ENCODE data around the gene ATAD1. TPM values are rescaled to one million over a fixed set of nuclear protein-coding genes. Genes with fewer than 3 reads are reported as not detected.

ATAD1 gene
- polyA plus RNA-seq, 2 donors, result 7.2 to 14.2 TPM

GRCh38 chr10:87715552-87716347 is 102.3 kb downstream of the ATAD1 start:
- Histone ChIP-seq H3K27ac (ENCODE audit: low read depth in 2 of 2, low read length in 1 of 2) (no peak overlapping the region), H3K9me3 (ENCODE audit: control insufficient read depth in 2 of 2, insufficient read depth in 1 of 2, low read depth in 1 of 2, low read length in 1 of 2) (no peaks in the 10 kb centered on the region), H3K4me1 (ENCODE audit: control insufficient read depth in 2 of 2, insufficient read depth in 2 of 2, low read length in 1 of 2) (no peaks in the 10 kb centered on the region), H3K36me3 (ENCODE audit: control insufficient read depth in 2 of 2, insufficient read depth in 2 of 2, low read length in 1 of 2) (no peaks in the 10 kb centered on the region), H3K4me3 (ENCODE audit: low read depth in 1 of 2, low read length in 2 of 2) (no peak overlapping the region), H3K27me3 (ENCODE audit: control insufficient read depth in 1 of 2, insufficient read depth in 2 of 2, low read length in 2 of 2) (no peaks in the 10 kb centered on the region)
- WGBS, 2 donors, result 81 to 88% methylated on average over 3 of the region's 3 CpGs

GRCh38 chr10:87713707-87714106 is 104.3 kb downstream of the ATAD1 start:
- Histone ChIP-seq H3K27me3 (ENCODE audit: control insufficient read depth in 1 of 2, insufficient read depth in 2 of 2, low read length in 2 of 2) (no peaks in the 10 kb centered on the region), H3K36me3 (ENCODE audit: control insufficient read depth in 2 of 2, insufficient read depth in 2 of 2, low read length in 1 of 2) (no peaks in the 10 kb centered on the region), H3K27ac (ENCODE audit: low read depth in 2 of 2, low read length in 1 of 2) (no peak overlapping the region), H3K9me3 (ENCODE audit: control insufficient read depth in 2 of 2, insufficient read depth in 1 of 2, low read depth in 1 of 2, low read length in 1 of 2) (no peaks in the 10 kb centered on the region), H3K4me1 (ENCODE audit: control insufficient read depth in 2 of 2, insufficient read depth in 2 of 2, low read length in 1 of 2) (no peaks in the 10 kb centered on the region), H3K4me3 (ENCODE audit: low read depth in 1 of 2, low read length in 2 of 2) (no peak overlapping the region)
- 67 to 77% methylated on average over 3 of the region's 3 CpGs for WGBS, 2 donors

DNA sequence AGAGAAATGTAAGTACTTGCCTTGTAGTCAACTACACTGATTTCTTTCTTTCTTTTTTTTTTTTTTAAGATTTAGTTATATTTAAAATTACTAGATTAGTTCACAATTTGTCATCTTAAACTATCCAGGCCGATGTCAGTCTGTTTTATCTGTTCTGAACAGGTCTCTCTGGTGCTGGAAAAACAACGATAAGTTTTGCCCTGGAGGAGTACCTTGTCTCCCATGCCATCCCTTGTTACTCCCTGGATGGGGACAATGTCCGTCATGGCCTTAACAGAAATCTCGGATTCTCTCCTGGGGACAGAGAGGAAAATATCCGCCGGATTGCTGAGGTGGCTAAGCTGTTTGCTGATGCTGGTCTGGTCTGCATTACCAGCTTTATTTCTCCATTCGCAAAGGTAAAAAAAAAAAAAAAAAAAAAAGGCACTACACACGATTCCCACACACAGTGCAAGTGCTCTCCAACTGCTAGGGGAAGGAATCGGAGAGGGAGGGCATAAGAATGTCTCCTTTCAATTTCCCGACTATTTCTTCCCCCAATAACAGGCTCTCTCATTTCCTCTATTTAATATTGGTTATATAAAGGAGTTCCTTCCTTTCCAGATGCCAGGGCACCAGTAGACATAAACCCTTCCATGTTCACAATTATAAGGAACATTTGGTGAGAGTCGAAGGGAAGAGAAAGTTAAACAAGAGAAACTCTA is 105.0 kb downstream of the ATAD1 start:
- H3K4me3 ChIP-seq (ENCODE audit: low read depth in 1 of 2, low read length in 2 of 2), result no peak overlapping the region
- WGBS, 2 donors, result 80 to 84% methylated on average over 11 of the region's 11 CpGs

GRCh38 chr10:87707254-87707653 is 110.8 kb downstream of the ATAD1 start:
- no peaks in the 10 kb centered on the region for H3K36me3 ChIP-seq (ENCODE audit: control insufficient read depth in 2 of 2, insufficient read depth in 2 of 2, low read length in 1 of 2)
- no peak overlapping the region for H3K27ac ChIP-seq (ENCODE audit: low read depth in 2 of 2, low read length in 1 of 2)
- H3K9me3 ChIP-seq (ENCODE audit: control insufficient read depth in 2 of 2, insufficient read depth in 1 of 2, low read depth in 1 of 2, low read length in 1 of 2), result no peaks in the 10 kb centered on the region
- WGBS, 2 donors, result 90 to 98% methylated on average over 4 of the region's 4 CpGs
- H3K27me3 ChIP-seq (ENCODE audit: control insufficient read depth in 1 of 2, insufficient read depth in 2 of 2, low read length in 2 of 2), result no peaks in the 10 kb centered on the region
- H3K4me1 ChIP-seq (ENCODE audit: control insufficient read depth in 2 of 2, insufficient read depth in 2 of 2, low read length in 1 of 2), result peaks cover 0 to 2% of the 10 kb centered on the region in 2 donors
- no peak overlapping the region for H3K4me3 ChIP-seq (ENCODE audit: low read depth in 1 of 2, low read length in 2 of 2)

More for the DNA sequence above, 105.0 kb downstream of the ATAD1 start:
- Histone ChIP-seq H3K27ac (ENCODE audit: low read depth in 2 of 2, low read length in 1 of 2) (no peak overlapping the region), H3K4me1 (ENCODE audit: control insufficient read depth in 2 of 2, insufficient read depth in 2 of 2, low read length in 1 of 2) (no peaks in the 10 kb centered on the region), H3K27me3 (ENCODE audit: control insufficient read depth in 1 of 2, insufficient read depth in 2 of 2, low read length in 2 of 2) (no peaks in the 10 kb centered on the region), H3K9me3 (ENCODE audit: control insufficient read depth in 2 of 2, insufficient read depth in 1 of 2, low read depth in 1 of 2, low read length in 1 of 2) (no peaks in the 10 kb centered on the region), H3K36me3 (ENCODE audit: control insufficient read depth in 2 of 2, insufficient read depth in 2 of 2, low read length in 1 of 2) (no peaks in the 10 kb centered on the region)

DNA sequence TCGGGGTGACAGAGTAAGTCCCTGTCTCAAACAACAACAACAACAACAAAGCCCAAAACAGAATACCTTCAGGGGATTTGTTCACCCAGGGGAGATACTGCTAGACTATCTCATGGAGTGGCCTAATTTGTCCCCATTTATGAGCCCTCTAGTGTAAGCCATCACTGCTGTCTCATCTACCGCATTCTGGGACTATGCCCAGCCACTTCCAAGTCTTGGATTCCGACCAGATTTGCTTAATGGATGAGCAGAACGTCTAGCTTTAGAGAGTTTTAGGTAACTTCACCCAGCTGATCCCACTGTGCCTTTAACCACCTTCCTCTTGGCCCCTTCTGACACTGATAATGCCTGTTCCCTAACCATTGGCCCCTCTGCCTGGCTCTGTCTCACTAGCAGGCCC is 111.3 kb downstream of the ATAD1 start:
- H3K27me3 ChIP-seq (ENCODE audit: control insufficient read depth in 1 of 2, insufficient read depth in 2 of 2, low read length in 2 of 2), result no peaks in the 10 kb centered on the region
- H3K27ac ChIP-seq (ENCODE audit: low read depth in 2 of 2, low read length in 1 of 2), result no peak overlapping the region
- H3K9me3 ChIP-seq (ENCODE audit: control insufficient read depth in 2 of 2, insufficient read depth in 1 of 2, low read depth in 1 of 2, low read length in 1 of 2), result no peaks in the 10 kb centered on the region
- H3K36me3 ChIP-seq (ENCODE audit: control insufficient read depth in 2 of 2, insufficient read depth in 2 of 2, low read length in 1 of 2), result no peaks in the 10 kb centered on the region
- 75 to 78% methylated on average over 4 of the region's 4 CpGs for WGBS, 2 donors
- peaks cover 0 to 2% of the 10 kb centered on the region in 2 donors for H3K4me1 ChIP-seq (ENCODE audit: control insufficient read depth in 2 of 2, insufficient read depth in 2 of 2, low read length in 1 of 2)
- no peak overlapping the region for H3K4me3 ChIP-seq (ENCODE audit: low read depth in 1 of 2, low read length in 2 of 2)

DNA sequence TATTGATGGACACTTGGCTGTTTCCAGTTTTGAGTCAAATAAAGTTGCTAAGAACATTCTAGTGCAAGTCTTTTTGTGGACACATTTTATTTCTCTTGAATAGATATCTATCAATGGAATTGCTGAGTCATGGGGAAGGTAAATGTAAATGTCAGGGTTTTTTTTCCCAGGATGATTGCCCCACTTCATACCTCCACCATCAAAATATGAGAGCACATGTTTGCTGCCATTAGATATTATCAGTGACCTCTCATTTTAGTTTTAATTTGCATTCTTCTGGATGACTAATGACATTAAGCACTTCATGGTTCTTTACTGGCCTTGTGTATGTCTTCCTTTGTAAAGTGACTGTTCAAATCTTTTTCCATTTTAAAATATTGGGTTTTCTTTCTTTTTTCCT is 112.7 kb downstream of the ATAD1 start:
- Histone ChIP-seq H3K4me1 (ENCODE audit: control insufficient read depth in 2 of 2, insufficient read depth in 2 of 2, low read length in 1 of 2) (peaks cover 0 to 2% of the 10 kb centered on the region in 2 donors), H3K36me3 (ENCODE audit: control insufficient read depth in 2 of 2, insufficient read depth in 2 of 2, low read length in 1 of 2) (no peaks in the 10 kb centered on the region), H3K9me3 (ENCODE audit: control insufficient read depth in 2 of 2, insufficient read depth in 1 of 2, low read depth in 1 of 2, low read length in 1 of 2) (no peaks in the 10 kb centered on the region), H3K27me3 (ENCODE audit: control insufficient read depth in 1 of 2, insufficient read depth in 2 of 2, low read length in 2 of 2) (no peaks in the 10 kb centered on the region), H3K27ac (ENCODE audit: low read depth in 2 of 2, low read length in 1 of 2) (no peak overlapping the region), H3K4me3 (ENCODE audit: low read depth in 1 of 2, low read length in 2 of 2) (no peak overlapping the region)

DNA sequence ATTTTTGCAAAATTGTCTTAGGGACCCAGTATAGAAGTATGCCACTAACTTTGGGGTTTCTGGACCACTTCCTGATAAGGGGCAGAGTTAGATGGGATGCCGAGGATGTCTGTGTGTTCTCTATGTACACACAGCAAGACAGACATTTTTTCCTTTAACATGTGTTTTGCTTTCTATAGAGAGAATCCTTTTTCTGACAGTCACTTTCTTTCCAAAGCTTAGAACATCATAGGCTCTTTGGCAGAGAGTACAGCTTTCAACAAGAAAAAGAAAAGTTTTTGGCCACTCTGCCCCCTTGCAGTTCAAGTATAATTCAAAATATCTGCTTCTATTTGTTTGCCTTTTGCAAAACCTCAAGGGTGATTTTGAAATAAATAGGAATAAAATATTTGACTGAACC is 114.3 kb downstream of the ATAD1 start:
- 50 to 52% methylated on average over 1 of the region's 1 CpG for WGBS, 2 donors
- Histone ChIP-seq H3K27ac (ENCODE audit: low read depth in 2 of 2, low read length in 1 of 2) (no peak overlapping the region), H3K9me3 (ENCODE audit: control insufficient read depth in 2 of 2, insufficient read depth in 1 of 2, low read depth in 1 of 2, low read length in 1 of 2) (no peaks in the 10 kb centered on the region), H3K4me3 (ENCODE audit: low read depth in 1 of 2, low read length in 2 of 2) (no peak overlapping the region), H3K36me3 (ENCODE audit: control insufficient read depth in 2 of 2, insufficient read depth in 2 of 2, low read length in 1 of 2) (no peaks in the 10 kb centered on the region), H3K27me3 (ENCODE audit: control insufficient read depth in 1 of 2, insufficient read depth in 2 of 2, low read length in 2 of 2) (no peaks in the 10 kb centered on the region), H3K4me1 (ENCODE audit: control insufficient read depth in 2 of 2, insufficient read depth in 2 of 2, low read length in 1 of 2) (peaks cover 0 to 2% of the 10 kb centered on the region in 2 donors)

- H3K27ac ChIP-seq (ENCODE audit: low read depth in 2 of 2, low read length in 1 of 2), result no peak overlapping the region
- no peak overlapping the region for H3K4me3 ChIP-seq (ENCODE audit: low read depth in 1 of 2, low read length in 2 of 2)
- no peaks in the 10 kb centered on the region for H3K27me3 ChIP-seq (ENCODE audit: control insufficient read depth in 1 of 2, insufficient read depth in 2 of 2, low read length in 2 of 2)
- no peaks in the 10 kb centered on the region for H3K36me3 ChIP-seq (ENCODE audit: control insufficient read depth in 2 of 2, insufficient read depth in 2 of 2, low read length in 1 of 2)
- H3K9me3 ChIP-seq (ENCODE audit: control insufficient read depth in 2 of 2, insufficient read depth in 1 of 2, low read depth in 1 of 2, low read length in 1 of 2), result no peaks in the 10 kb centered on the region
- H3K4me1 ChIP-seq (ENCODE audit: control insufficient read depth in 2 of 2, insufficient read depth in 2 of 2, low read length in 1 of 2), result peaks cover 0 to 2% of the 10 kb centered on the region in 2 donors
- 86 to 93% methylated on average over 4 of the region's 4 CpGs for WGBS, 2 donors
These were observed 115.1 kb downstream of the ATAD1 start for GRCh38 chr10:87702973-87703294.

- Histone ChIP-seq H3K4me1 (ENCODE audit: control insufficient read depth in 2 of 2, insufficient read depth in 2 of 2, low read length in 1 of 2) (peaks cover 0 to 2% of the 10 kb centered on the region in 2 donors), H3K27me3 (ENCODE audit: control insufficient read depth in 1 of 2, insufficient read depth in 2 of 2, low read length in 2 of 2) (no peaks in the 10 kb centered on the region), H3K9me3 (ENCODE audit: control insufficient read depth in 2 of 2, insufficient read depth in 1 of 2, low read depth in 1 of 2, low read length in 1 of 2) (no peaks in the 10 kb centered on the region), H3K4me3 (ENCODE audit: low read depth in 1 of 2, low read length in 2 of 2) (no peak overlapping the region), H3K27ac (ENCODE audit: low read depth in 2 of 2, low read length in 1 of 2) (no peak overlapping the region), H3K36me3 (ENCODE audit: control insufficient read depth in 2 of 2, insufficient read depth in 2 of 2, low read length in 1 of 2) (no peaks in the 10 kb centered on the region)
- 77 to 80% methylated on average over 9 of the region's 9 CpGs for WGBS, 2 donors
These were observed 115.6 kb downstream of the ATAD1 start for GRCh38 chr10:87702260-87702972.
